Neutrophil (primary cell): ENCODE data around the gene MYMK.

Experiments used
- H3K27ac ChIP-seq: fragments of 200-600 bp; sonication (generic); 2 replicates; pipeline ENCODE4 v1.5.1; 2016; ENCODE audit warnings: mild to moderate bottlenecking, moderate library complexity
- H3K27me3 ChIP-seq: fragments of 200-600 bp; sonication (generic); 2 replicates; pipeline ENCODE4 v1.6.0; 2016; ENCODE audit warnings: mild to moderate bottlenecking
- H3K36me3 ChIP-seq: fragments of 200-600 bp; sonication (generic); 2 replicates; pipeline ENCODE4 v1.5.1; 2017
- H3K4me1 ChIP-seq, 2 experiments: fragments of 200-600 bp in 1 of 2; sonication (generic) in 1 of 2; 1 replicate in 1 of 2; 2 replicates in 1 of 2; pipeline versions ENCODE4 v1.5.1 to v1.6.1; 2013 to 2016; ENCODE audit warnings: low read depth in 1 of 2, low read length in 1 of 2, mild to moderate bottlenecking in 1 of 2, moderate library complexity in 1 of 2; ENCODE audit not compliant: control insufficient read depth in 1 of 2, insufficient read depth in 1 of 2
- H3K4me3 ChIP-seq, 2 experiments: fragments of 200-600 bp in 1 of 2; sonication (generic) in 1 of 2; 1 replicate in 1 of 2; 2 replicates in 1 of 2; pipeline ENCODE4 v1.5.1; 2013 to 2016; ENCODE audit warnings: low read depth in 1 of 2, low read length in 1 of 2, mild to moderate bottlenecking in 1 of 2, moderate library complexity in 1 of 2
- H3K9me3 ChIP-seq: fragments of 200-600 bp; sonication (generic); 2 replicates; pipeline ENCODE4 v1.5.1; 2016
- TF ChIP-seq, protein P1 (sequence below): fragments of 200-600 bp; sonication (generic); IDR thresholded peaks from 2 replicates; pipeline ENCODE4 v1.5.1; 2016; ENCODE audit warnings: antibody characterized with exemption

The MYMK gene

DNA sequence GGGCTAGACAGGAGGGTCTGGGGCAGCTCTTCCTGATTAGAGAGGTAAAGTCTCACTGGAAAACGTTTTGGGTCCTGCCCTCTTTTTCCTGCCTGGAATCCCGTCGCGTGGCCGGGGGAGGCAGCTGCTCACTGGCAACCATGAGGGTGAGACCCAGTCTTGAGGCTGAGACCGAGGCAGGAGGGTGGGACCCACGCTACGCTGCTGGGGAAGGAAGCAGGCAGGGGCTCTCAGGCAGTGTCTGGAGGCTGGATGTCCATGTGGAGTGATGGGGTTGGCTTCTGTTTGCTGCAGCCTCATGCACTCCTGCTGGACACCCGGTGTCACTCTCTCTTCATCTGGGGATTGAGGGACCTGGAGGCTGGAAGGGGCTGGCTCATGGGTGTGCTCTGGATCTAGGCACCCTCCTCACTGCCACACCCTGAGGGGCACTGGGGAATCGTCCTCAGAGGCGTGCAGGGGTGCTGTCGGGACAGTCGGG is 34.5 kb downstream of the MYMK start:
- no peaks in the 10 kb centered on the region for H3K4me1 ChIP-seq
- no peaks in the 10 kb centered on the region for H3K27me3 ChIP-seq
- no peaks in the 10 kb centered on the region for H3K36me3 ChIP-seq
- no peak overlapping the region for H3K27ac ChIP-seq
- no peak overlapping the region for H3K4me3 ChIP-seq
- H3K9me3 ChIP-seq = no peaks in the 10 kb centered on the region
- TF ChIP-seq, protein P1, sequence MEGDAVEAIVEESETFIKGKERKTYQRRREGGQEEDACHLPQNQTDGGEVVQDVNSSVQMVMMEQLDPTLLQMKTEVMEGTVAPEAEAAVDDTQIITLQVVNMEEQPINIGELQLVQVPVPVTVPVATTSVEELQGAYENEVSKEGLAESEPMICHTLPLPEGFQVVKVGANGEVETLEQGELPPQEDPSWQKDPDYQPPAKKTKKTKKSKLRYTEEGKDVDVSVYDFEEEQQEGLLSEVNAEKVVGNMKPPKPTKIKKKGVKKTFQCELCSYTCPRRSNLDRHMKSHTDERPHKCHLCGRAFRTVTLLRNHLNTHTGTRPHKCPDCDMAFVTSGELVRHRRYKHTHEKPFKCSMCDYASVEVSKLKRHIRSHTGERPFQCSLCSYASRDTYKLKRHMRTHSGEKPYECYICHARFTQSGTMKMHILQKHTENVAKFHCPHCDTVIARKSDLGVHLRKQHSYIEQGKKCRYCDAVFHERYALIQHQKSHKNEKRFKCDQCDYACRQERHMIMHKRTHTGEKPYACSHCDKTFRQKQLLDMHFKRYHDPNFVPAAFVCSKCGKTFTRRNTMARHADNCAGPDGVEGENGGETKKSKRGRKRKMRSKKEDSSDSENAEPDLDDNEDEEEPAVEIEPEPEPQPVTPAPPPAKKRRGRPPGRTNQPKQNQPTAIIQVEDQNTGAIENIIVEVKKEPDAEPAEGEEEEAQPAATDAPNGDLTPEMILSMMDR = no peak

DNA sequence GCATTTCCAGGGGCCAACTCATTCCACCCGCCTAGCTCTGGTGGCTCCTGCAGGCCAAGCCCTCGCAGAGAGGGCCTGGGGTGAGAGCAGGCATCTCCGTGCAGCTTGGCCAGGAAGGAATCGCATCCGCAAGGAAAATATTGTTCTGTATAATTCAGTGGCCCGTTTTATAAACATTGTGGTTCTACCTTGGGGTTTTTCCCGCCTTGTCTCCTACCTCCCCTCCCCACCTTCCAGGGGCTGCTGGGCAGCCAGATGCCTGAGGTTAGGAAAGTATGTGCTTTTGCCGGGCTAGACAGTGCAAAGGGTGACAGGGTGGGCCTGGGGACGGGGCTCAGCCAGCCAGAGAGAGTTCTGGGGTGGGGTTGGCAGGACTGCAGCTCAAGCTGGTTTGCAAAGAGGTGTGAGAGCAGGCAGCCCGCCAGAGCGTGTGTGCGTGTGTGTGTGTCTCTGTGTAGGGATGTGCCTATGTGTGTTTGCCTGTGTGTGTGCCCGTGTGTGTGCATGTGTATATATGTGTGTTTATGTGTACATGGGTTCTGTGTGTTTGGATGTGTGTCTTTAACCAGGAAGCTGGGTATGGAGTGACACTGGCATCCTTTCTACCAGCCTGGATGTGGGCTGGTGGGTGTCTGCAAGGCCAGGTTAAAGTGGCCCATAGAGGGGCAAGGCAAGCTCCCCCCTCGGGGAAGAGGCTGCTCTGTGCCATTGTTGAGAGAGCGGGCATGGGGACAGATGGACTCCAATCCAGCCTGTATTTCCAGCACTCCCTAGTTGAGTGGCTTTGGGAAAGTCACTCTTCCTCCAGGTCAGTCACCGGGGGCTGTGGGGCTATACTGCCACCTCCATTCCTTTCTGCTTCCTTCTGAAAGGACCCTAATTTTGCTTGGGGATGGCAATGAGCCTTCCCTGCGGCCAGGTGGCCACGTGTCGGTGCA is 35.2 kb downstream of the MYMK start:
- Histone ChIP-seq H3K36me3 (no peaks in the 10 kb centered on the region), H3K9me3 (no peaks in the 10 kb centered on the region), H3K4me3 (no peak overlapping the region), H3K27me3 (peaks cover 3% of the 10 kb centered on the region), H3K4me1 (no peaks in the 10 kb centered on the region), H3K27ac (no peak overlapping the region)
- TF ChIP-seq, protein P1 = no peak

DNA sequence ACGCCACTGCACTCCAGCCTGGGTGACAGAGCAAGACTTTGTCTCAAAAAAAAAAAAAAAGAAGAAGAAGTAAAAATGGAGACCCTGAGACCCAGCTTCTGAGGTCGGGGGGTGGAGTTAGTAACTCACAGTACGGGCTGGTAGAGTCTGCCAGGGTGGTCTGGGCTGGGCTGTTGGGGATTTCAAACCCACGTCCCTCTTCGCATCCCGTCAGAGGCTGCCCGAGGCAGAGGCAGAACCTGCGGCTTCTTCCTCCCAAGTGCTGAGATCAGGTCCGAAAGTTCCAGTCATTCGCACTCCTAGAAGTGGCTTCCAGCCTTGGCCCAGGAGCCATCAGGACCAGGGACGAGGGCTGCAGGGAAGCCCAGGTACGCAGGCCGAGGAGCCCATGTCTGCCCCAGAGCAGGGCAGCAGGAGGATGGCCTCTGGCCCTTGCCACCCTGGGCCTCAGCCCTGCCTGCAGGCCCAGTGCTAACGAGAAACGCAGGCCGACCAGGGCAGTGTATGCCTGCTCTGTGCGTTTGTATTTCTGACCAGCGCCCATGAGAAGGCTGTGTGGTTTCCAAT is 36.0 kb downstream of the MYMK start:
- no peaks in the 10 kb centered on the region for H3K36me3 ChIP-seq
- TF ChIP-seq, protein P1 = no peak
- no peaks in the 10 kb centered on the region for H3K9me3 ChIP-seq
- H3K27ac ChIP-seq = no peak overlapping the region
- no peak overlapping the region for H3K4me3 ChIP-seq
- no peaks in the 10 kb centered on the region for H3K4me1 ChIP-seq
- H3K27me3 ChIP-seq = peaks cover 5% of the 10 kb centered on the region

DNA sequence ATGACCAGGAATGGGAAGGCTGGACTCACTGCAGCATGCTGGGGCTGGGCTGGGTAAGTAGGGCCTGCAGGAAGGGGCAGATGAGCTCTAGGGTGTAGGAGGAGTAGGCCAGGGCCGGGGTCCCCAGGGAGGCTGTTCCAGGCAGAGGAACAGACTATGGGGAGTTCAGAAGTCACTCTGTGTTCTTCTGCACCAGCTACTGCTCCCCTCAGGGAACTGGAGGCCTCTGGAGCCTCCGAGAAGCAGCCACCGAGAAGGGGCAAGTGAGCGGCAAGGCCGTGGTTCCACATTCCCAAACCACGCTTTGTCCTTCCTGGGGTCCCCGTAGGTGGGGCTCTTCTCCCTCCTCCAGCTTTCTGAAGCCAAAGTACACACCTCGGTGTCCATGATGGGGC is 37.4 kb downstream of the MYMK start:
- TF ChIP-seq, protein P1 = no peak
- Histone ChIP-seq H3K27me3 (peaks cover 14% of the 10 kb centered on the region), H3K36me3 (no peaks in the 10 kb centered on the region), H3K4me3 (no peak overlapping the region), H3K4me1 (no peaks in the 10 kb centered on the region), H3K9me3 (no peaks in the 10 kb centered on the region), H3K27ac (no peak overlapping the region)

DNA sequence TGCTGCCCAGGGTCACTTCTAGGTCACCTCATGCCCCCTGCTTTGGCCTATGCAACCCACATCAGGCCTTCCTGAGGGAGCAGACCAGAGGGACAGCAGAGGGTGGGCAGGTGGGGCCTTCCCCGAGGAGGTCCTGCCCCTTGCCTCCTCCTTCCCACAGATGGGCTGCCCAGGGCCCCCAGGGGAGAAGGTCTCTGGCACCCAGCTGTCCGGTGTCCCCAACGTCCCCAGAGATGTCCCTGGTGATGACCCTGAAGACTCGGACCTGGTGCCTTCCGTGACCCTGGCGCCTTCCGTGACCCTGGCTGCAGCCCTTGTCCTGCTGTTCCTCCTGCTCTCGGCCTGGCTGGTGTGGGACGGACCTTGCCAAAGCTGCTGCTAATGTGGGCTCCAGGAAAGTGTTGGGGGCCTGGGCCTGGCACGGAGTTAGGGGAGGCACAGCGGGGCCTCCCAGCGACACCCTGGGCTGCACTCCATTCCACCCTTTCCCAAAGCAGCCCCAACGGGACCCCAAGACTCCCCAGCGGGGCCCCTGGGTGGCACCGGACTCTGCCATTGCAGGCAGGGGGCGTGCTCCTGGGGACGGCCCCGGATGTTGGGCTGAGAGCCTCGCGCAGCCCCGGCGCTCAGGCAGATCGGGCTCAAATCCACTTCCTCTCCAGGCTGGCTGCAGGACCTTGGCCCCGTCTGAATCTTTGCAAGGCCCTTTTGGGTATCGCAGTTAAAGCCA is 39.1 kb downstream of the MYMK start:
- TF ChIP-seq, protein P1 = no peak
- Histone ChIP-seq H3K36me3 (no peaks in the 10 kb centered on the region), H3K27ac (no peak overlapping the region), H3K4me1 (no peaks in the 10 kb centered on the region), H3K9me3 (no peaks in the 10 kb centered on the region), H3K27me3 (peaks cover 28% of the 10 kb centered on the region), H3K4me3 (no peak overlapping the region)
